Thyroid gland (tissue), 4 donors: ENCODE results near the gene MMEL1. TPM values are rescaled to one million over a fixed set of nuclear protein-coding genes. Genes with fewer than 3 reads are reported as not detected.

ENCODE experiments used
- DNase-seq, 2 donors: peaks; one replicate each; pipeline ENCODE4 v3.0.0-alpha.2; 2019
- H3K27ac ChIP-seq, 3 donors: fragments of 200-600 bp; sonication (generic); 1 replicate in 2 of 3; 2 replicates in 1 of 3; pipeline ENCODE4 v1.5.1; 2016 to 2019; ENCODE audit warnings: mild to moderate bottlenecking in 1 of 3, moderate library complexity in 1 of 3
- H3K27me3 ChIP-seq: fragments of 200-600 bp; sonication (generic); one replicate; pipeline ENCODE4 v1.5.1; 2019
- H3K36me3 ChIP-seq, 2 donors: fragments of 200-600 bp; sonication (generic); one replicate each; pipeline ENCODE4 v1.5.1; 2016 to 2019
- H3K4me1 ChIP-seq, 2 donors: fragments of 200-600 bp; sonication (generic); one replicate each; pipeline ENCODE4 v1.5.1; 2017 to 2019
- H3K4me3 ChIP-seq, 3 donors: fragments of 200-600 bp; sonication (generic); replicated peaks in 1 of 3; 1 replicate in 2 of 3; 2 replicates in 1 of 3; pipeline ENCODE4 v1.5.1; 2016; ENCODE audit warnings: mild to moderate bottlenecking in 1 of 3
- H3K9me3 ChIP-seq: fragments of 200-600 bp; sonication (generic); one replicate; pipeline ENCODE4 v1.5.1; 2017
- POLR2A ChIP-seq, 2 donors: fragments of 450-650 bp; IDR thresholded peaks; one replicate each; pipeline ENCODE4 v1.6.1; 2017; ENCODE audit warnings: antibody characterized with exemption in 2 of 2, mild to moderate bottlenecking in 2 of 2, moderate library complexity in 1 of 2
- WGBS, 2 donors: methylation state at CpG; one replicate each; pipeline ENCODE4 v1.1.5; 2017; 5-methylcytosine and 5-hydroxymethylcytosine counted together
- intact Hi-C: fragments of 100-400 bp; cut with DNase I; formaldehyde crosslinking; loops from one replicate; pipeline ENCODE4 v1.15.1; 2023
- total RNA-seq, 4 donors: library from RNA; depleted of rRNA; stranded (reverse); fragments of >200 nt; gene quantifications; one replicate each; pipeline ENCODE4 v1.2.3, GENCODE V29; 2016
- TF ChIP-seq, protein P1 (sequence below), 6 experiments: fragments of 200-600 bp in 3 of 6; fragments of 450-650 bp in 3 of 6; sonication (generic) in 3 of 6; IDR thresholded peaks; one replicate each; pipeline ENCODE4 v1.5.1; 2016 to 2019; ENCODE audit warnings: antibody characterized with exemption in 6 of 6, mild to moderate bottlenecking in 2 of 6, inconsistent platforms in 1 of 6, moderate library complexity in 1 of 6

Gene MMEL1
- total RNA-seq, 4 donors from 2014 or later, result 0.98 to 2.5 (median 2.0) TPM; not detected in 1

GRCh38 chr1:2635361-2636010 lies 2.7 kb upstream of the MMEL1 start:
- Histone ChIP-seq H3K4me3 (no peak overlapping the region), H3K27ac (no peak overlapping the region), H3K4me1 (no peaks in the 10 kb centered on the region), H3K27me3 (no peaks in the 10 kb centered on the region), H3K36me3 (no peaks in the 10 kb centered on the region), H3K9me3 (no peaks in the 10 kb centered on the region)
- WGBS, 2 donors, result 55 to 94% methylated on average over 2 to 5 of the region's 10 CpGs
- intact Hi-C loops, result loop anchor here (5.0 kb wide), 1 partner anchor 43 kb away; no protein-coding TSS in a partner anchor
- DNase-seq, result no peak
- no peak for TF ChIP-seq POLR2A (IDR thresholded peaks at IDR 0.05)
- TF ChIP-seq, protein P1, sequence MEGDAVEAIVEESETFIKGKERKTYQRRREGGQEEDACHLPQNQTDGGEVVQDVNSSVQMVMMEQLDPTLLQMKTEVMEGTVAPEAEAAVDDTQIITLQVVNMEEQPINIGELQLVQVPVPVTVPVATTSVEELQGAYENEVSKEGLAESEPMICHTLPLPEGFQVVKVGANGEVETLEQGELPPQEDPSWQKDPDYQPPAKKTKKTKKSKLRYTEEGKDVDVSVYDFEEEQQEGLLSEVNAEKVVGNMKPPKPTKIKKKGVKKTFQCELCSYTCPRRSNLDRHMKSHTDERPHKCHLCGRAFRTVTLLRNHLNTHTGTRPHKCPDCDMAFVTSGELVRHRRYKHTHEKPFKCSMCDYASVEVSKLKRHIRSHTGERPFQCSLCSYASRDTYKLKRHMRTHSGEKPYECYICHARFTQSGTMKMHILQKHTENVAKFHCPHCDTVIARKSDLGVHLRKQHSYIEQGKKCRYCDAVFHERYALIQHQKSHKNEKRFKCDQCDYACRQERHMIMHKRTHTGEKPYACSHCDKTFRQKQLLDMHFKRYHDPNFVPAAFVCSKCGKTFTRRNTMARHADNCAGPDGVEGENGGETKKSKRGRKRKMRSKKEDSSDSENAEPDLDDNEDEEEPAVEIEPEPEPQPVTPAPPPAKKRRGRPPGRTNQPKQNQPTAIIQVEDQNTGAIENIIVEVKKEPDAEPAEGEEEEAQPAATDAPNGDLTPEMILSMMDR (IDR thresholded peaks at IDR 0.05), result no peak

DNA sequence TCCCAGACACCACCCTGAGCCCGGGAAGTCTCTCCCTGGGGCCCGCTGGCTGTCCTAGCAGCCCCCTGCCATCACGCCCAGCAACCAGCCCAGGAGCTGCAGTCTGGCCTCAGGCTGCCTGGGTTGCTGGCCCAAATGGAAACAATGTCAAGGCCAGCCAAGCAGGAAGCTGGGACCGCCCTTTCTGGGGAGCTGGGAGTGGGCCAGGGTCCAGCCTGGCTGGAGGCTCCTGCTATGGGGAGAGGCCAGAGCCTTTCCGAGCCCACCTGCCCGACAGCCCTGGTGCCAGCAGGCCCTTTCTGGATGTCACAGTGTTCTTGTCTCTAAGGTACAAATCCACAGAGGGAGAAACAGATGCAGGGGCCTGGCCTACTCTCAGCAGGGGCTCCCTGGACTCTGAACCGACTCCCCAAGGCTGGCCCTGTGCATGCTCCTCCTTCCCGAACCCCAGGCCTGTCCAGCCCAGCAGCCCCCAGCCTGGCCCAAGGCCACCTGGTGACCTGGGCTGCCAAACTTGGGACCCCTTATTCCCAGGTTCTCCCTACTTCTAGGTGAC lies 1.2 kb upstream of the MMEL1 start:
- DNase-seq, result no peak
- intact Hi-C loops, result no loop called here
- H3K4me3 ChIP-seq, result no peak overlapping the region
- WGBS, 2 donors, result 70 to 75% methylated on average over 2 to 3 of the region's 8 CpGs
- H3K27ac ChIP-seq, result no peak overlapping the region
- TF ChIP-seq POLR2A (IDR thresholded peaks at IDR 0.05), result no peak
- H3K4me1 ChIP-seq, result peaks cover 4 to 5% of the 10 kb centered on the region in 2 donors
- H3K27me3 ChIP-seq, result peaks cover 5% of the 10 kb centered on the region
- no peaks in the 10 kb centered on the region for H3K9me3 ChIP-seq
- H3K36me3 ChIP-seq, result no peaks in the 10 kb centered on the region

DNA sequence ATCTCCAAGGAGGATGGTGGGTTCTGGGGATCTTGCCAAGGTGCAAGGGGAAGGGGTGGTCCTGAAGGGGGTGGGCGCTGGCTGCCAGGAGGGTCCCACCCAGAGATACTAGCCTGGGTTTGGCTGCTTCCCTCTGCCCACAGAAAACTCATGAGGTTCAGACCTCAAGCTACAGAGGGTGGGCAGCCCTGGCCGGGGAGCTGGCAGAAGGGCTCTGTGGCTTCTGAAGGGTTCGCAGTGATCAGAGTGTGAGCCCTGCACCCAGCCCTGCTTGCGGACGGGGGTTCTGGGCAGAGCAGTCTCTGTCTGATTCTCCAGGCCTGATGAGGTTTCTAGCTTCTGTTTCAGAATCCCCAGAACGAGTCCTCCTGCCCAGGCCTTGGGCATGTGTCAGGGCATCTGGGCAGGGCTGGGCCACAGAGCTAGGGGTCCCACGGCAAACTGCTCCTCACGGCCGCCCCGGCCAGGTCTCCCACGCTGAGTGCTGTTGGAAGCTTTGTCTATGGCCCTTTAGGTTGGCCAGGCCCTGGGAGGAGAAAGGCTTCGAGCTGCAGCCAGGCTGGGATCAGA lies 635 bp upstream of the MMEL1 start:
- Histone ChIP-seq H3K4me1 (peaks cover 6 to 9% of the 10 kb centered on the region in 2 donors), H3K36me3 (no peaks in the 10 kb centered on the region), H3K27me3 (peaks cover 9% of the 10 kb centered on the region), H3K9me3 (no peaks in the 10 kb centered on the region), H3K4me3 (no peak overlapping the region), H3K27ac (no peak overlapping the region)
- DNase-seq, result no peak
- 88 to 93% methylated on average over 3 to 10 of the region's 12 CpGs for WGBS, 2 donors
- TF ChIP-seq, protein P1 (IDR thresholded peaks at IDR 0.05), result no peak
- no peak for TF ChIP-seq POLR2A (IDR thresholded peaks at IDR 0.05)
- intact Hi-C loops, result no loop called here

GRCh38 chr1:2632051-2632430 lies 775 bp downstream of the MMEL1 start:
- Histone ChIP-seq H3K4me1 (peaks cover 6 to 12% of the 10 kb centered on the region in 2 donors), H3K27me3 (peaks cover 18% of the 10 kb centered on the region), H3K9me3 (no peaks in the 10 kb centered on the region), H3K4me3 (no peak overlapping the region), H3K36me3 (no peaks in the 10 kb centered on the region), H3K27ac (no peak overlapping the region)
- TF ChIP-seq, protein P1 (IDR thresholded peaks at IDR 0.05), result no peak
- DNase-seq, result no peak
- 56 to 58% methylated on average over 8 of the region's 8 CpGs for WGBS, 2 donors
- intact Hi-C loops, result no loop called here

- Histone ChIP-seq H3K27me3 (peaks cover 18% of the 10 kb centered on the region), H3K4me3 (no peak overlapping the region), H3K9me3 (no peaks in the 10 kb centered on the region), H3K4me1 (peaks cover 6 to 12% of the 10 kb centered on the region in 2 donors), H3K27ac (no peak overlapping the region), H3K36me3 (no peaks in the 10 kb centered on the region)
- WGBS, 2 donors, result 83 to 85% methylated on average over 23 to 24 of the region's 24 CpGs
- intact Hi-C loops, result no loop called here
- no peak for DNase-seq
- TF ChIP-seq, protein P1 (IDR thresholded peaks at IDR 0.05), result no peak
- TF ChIP-seq POLR2A (IDR thresholded peaks at IDR 0.05), result no peak
These were observed 1.4 kb downstream of the MMEL1 start for GRCh38 chr1:2631136-2632050.
